Activated CD8-positive, alpha-beta T cell treated with anti-CD3 and anti-CD28 coated beads for 36 hours (primary cell): ENCODE measurements around the gene PTPRK. TPM values are rescaled to one million over a fixed set of nuclear protein-coding genes. Genes with fewer than 3 reads are reported as not detected.

ENCODE experiments used
- ATAC-seq: fragments of 200-7000 bp; cut with Tn5 transposase; one replicate; pipeline ENCODE4 v1.10.0; 2021; ENCODE audit warnings: mild to moderate bottlenecking, moderate library complexity
- CTCF ChIA-PET: fragments of 350-600 bp; sonication (Branson Sonifier 250); formaldehyde crosslinking; loops from one replicate; lab custom pipeline; 2021; ENCODE audit warnings: antibody characterized with exemption; lab: Charles Lee
- POLR2A ChIA-PET: fragments of 350-600 bp; sonication (Branson Sonifier 250); formaldehyde crosslinking; loops from one replicate; lab custom pipeline; 2021; ENCODE audit warnings: antibody characterized with exemption; lab: Charles Lee
- DNase-seq: peaks from one replicate; pipeline ENCODE4 v3.0.0-alpha.2; 2020
- H3K27ac Mint-ChIP-seq: one replicate; pipeline ENCODE4 v1.8.0; 2021; ENCODE audit warnings: mild to moderate bottlenecking, mixed read lengths
- H3K27me3 Mint-ChIP-seq: one replicate; pipeline ENCODE4 v1.8.0; 2021; ENCODE audit warnings: mixed read lengths
- H3K36me3 Mint-ChIP-seq: one replicate; pipeline ENCODE4 v1.8.0; 2021; ENCODE audit warnings: low read depth, mixed read lengths
- H3K4me1 Mint-ChIP-seq: one replicate; pipeline ENCODE4 v1.8.0; 2021; ENCODE audit warnings: low read depth, mixed read lengths
- H3K4me3 Mint-ChIP-seq: one replicate; pipeline ENCODE4 v1.8.0; 2021; ENCODE audit warnings: mild to moderate bottlenecking, moderate library complexity, mixed read lengths
- H3K9me3 Mint-ChIP-seq: one replicate; pipeline ENCODE4 v1.8.0; 2021; ENCODE audit warnings: mixed read lengths
- CTCF ChIP-seq: fragments of 200-600 bp; IDR thresholded peaks from one replicate; pipeline ENCODE4 v1.8.0; 2022; ENCODE audit warnings: antibody characterized with exemption, mild to moderate bottlenecking
- intact Hi-C: fragments of 100-400 bp; cut with micrococcal nuclease; formaldehyde crosslinking; loops from one replicate; pipeline ENCODE4 v1.10.0; 2022
- total RNA-seq, 2 experiments: library from RNA; stranded (reverse); gene quantifications; one replicate each; pipeline ENCODE4 v1.2.3, GENCODE V29; 2021

Gene PTPRK
- total RNA-seq, 2 experiments from 2014 or later, result 7.7 to 8.9 TPM

GRCh38 chr6:128525406-128525805, 5.0 kb upstream of the PTPRK start:
- intact Hi-C loops, result no loop called here
- H3K27me3 Mint-ChIP-seq, result peaks cover 19% of the 10 kb centered on the region
- DNase-seq (no peak), ATAC-seq (no peak)
- TF ChIP-seq CTCF, result no peak
- CTCF ChIA-PET, result interaction anchor here (1.2 kb wide), 1 partner anchor 9 kb away, joined by 3 read pairs; no protein-coding TSS in a partner anchor
- H3K4me1 Mint-ChIP-seq, result peaks cover 4% of the 10 kb centered on the region
- H3K4me3 Mint-ChIP-seq, result no peak overlapping the region
- H3K27ac Mint-ChIP-seq, result no peak overlapping the region
- POLR2A ChIA-PET, result no interaction called here
- H3K9me3 Mint-ChIP-seq, result no peaks in the 10 kb centered on the region
- H3K36me3 Mint-ChIP-seq, result no peaks in the 10 kb centered on the region

GRCh38 chr6:128521282-128521632, 858 bp upstream of the PTPRK start:
- H3K4me3 Mint-ChIP-seq, result peak overlapping the region; percentile 89
- no peak for DNase-seq
- H3K9me3 Mint-ChIP-seq, result no peaks in the 10 kb centered on the region
- no peak for TF ChIP-seq CTCF
- ChIA-PET CTCF (interaction anchor here (0.9 to 2.0 kb wide), 6 partner anchors 10 to 226 kb away, joined by 3 to 6 read pairs (median 4); no protein-coding TSS in a partner anchor), POLR2A (no interaction called here)
- no peaks in the 10 kb centered on the region for H3K36me3 Mint-ChIP-seq
- H3K27ac Mint-ChIP-seq, result no peak overlapping the region
- H3K27me3 Mint-ChIP-seq, result peaks cover 31% of the 10 kb centered on the region
- no peak for ATAC-seq
- peaks cover 19% of the 10 kb centered on the region for H3K4me1 Mint-ChIP-seq
- intact Hi-C loops, result loop anchor here (5.0 kb wide), 1 partner anchor 136 kb away; no protein-coding TSS in a partner anchor

- Mint-ChIP-seq H3K4me1 (peaks cover 19% of the 10 kb centered on the region), H3K9me3 (no peaks in the 10 kb centered on the region), H3K27me3 (peaks cover 31% of the 10 kb centered on the region), H3K36me3 (no peaks in the 10 kb centered on the region), H3K4me3 (peak overlapping the region; percentile 89), H3K27ac (peak overlapping the region; percentile 79)
- CTCF ChIA-PET, result interaction anchor here (0.6 to 2.0 kb wide), 11 partner anchors 8 to 665 kb away, joined by 3 to 8 read pairs (median 4); no protein-coding TSS in a partner anchor
- no peak for TF ChIP-seq CTCF
- intact Hi-C loops, result loop anchor here (5.0 kb wide), 1 partner anchor 137 kb away; no protein-coding TSS in a partner anchor
- POLR2A ChIA-PET, result no interaction called here
- ATAC-seq (peak; percentile 34), DNase-seq (peak; percentile 49)
Measured at GRCh38 chr6:128519931-128520435, 416 bp downstream of the PTPRK start.

GRCh38 chr6:128519132-128519930, 1.1 kb downstream of the PTPRK start:
- CTCF ChIA-PET, result interaction anchor here (0.6 to 2.0 kb wide), 6 partner anchors 8 to 652 kb away, joined by 3 to 8 read pairs (median 4); no protein-coding TSS in a partner anchor

More at GRCh38 chr6:128519132-128519930, 1.1 kb downstream of the PTPRK start:
- no peak for TF ChIP-seq CTCF
- DNase-seq, result peak; percentile 33
- Mint-ChIP-seq H3K36me3 (no peaks in the 10 kb centered on the region), H3K4me3 (peak overlapping the region; percentile 89), H3K9me3 (no peaks in the 10 kb centered on the region), H3K4me1 (peaks cover 19% of the 10 kb centered on the region), H3K27ac (peak overlapping the region; percentile 79), H3K27me3 (peaks cover 31% of the 10 kb centered on the region)
- POLR2A ChIA-PET, result no interaction called here
- intact Hi-C loops, result no loop called here
- peak; percentile 14 for ATAC-seq
